PFSK-1 (cell line): Measurements from ENCODE around the gene EVX1.

Source experiments
- POLR2AphosphoS5 ChIP-seq: IDR thresholded peaks from 2 replicates; pipeline ENCODE4 v1.6.1; 2012; ENCODE audit warnings: low read depth, mild to moderate bottlenecking, control low read depth, low read length, moderate library complexity
- SIN3A ChIP-seq: IDR thresholded peaks from 2 replicates; pipeline ENCODE4 v1.6.1; 2012; ENCODE audit warnings: mild to moderate bottlenecking, low read length, moderate library complexity, borderline replicate concordance; ENCODE audit not compliant: insufficient read depth
- TAF1 ChIP-seq: IDR thresholded peaks from 2 replicates; pipeline ENCODE4 v1.6.1; 2012; ENCODE audit warnings: low read length, control low read depth, borderline replicate concordance; ENCODE audit not compliant: insufficient read depth
- TF ChIP-seq, protein P1 (sequence below), 2 experiments: IDR thresholded peaks; 2 replicates each; pipeline versions ENCODE4 v1.6.1 to v1.8.0; 2011 to 2012; ENCODE audit warnings: low read depth in 2 of 2, low read length in 2 of 2, control low read depth in 1 of 2, inconsistent platforms in 1 of 2, mild to moderate bottlenecking in 1 of 2, moderate library complexity in 1 of 2; ENCODE audit not compliant: insufficient read depth in 1 of 2

- TF ChIP-seq POLR2AphosphoS5, result no peak
- TF ChIP-seq, protein P1, sequence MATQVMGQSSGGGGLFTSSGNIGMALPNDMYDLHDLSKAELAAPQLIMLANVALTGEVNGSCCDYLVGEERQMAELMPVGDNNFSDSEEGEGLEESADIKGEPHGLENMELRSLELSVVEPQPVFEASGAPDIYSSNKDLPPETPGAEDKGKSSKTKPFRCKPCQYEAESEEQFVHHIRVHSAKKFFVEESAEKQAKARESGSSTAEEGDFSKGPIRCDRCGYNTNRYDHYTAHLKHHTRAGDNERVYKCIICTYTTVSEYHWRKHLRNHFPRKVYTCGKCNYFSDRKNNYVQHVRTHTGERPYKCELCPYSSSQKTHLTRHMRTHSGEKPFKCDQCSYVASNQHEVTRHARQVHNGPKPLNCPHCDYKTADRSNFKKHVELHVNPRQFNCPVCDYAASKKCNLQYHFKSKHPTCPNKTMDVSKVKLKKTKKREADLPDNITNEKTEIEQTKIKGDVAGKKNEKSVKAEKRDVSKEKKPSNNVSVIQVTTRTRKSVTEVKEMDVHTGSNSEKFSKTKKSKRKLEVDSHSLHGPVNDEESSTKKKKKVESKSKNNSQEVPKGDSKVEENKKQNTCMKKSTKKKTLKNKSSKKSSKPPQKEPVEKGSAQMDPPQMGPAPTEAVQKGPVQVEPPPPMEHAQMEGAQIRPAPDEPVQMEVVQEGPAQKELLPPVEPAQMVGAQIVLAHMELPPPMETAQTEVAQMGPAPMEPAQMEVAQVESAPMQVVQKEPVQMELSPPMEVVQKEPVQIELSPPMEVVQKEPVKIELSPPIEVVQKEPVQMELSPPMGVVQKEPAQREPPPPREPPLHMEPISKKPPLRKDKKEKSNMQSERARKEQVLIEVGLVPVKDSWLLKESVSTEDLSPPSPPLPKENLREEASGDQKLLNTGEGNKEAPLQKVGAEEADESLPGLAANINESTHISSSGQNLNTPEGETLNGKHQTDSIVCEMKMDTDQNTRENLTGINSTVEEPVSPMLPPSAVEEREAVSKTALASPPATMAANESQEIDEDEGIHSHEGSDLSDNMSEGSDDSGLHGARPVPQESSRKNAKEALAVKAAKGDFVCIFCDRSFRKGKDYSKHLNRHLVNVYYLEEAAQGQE (IDR thresholded peaks at IDR 0.05; ENCODE audit: insufficient read depth in 1 of 2, low read depth in 2 of 2, low read length in 2 of 2), result no peak
- no peak for TF ChIP-seq TAF1
- TF ChIP-seq SIN3A, result no peak
Measured at GRCh38 chr7:27262121-27262520, 19.5 kb downstream of the EVX1 start.
